ENCODE data around the gene SSTR3. TPM values are rescaled to one million over a fixed set of nuclear protein-coding genes. Genes with fewer than 3 reads are reported as not detected.
"Not testable (repeated sequence)": the region's sequence is repeated elsewhere in the genome, so short reads cannot be mapped to it uniquely, and the experiment has no call there.

Gene SSTR3
- total RNA-seq, 2 experiments from 2014 or later = 3.5 to 3.6 TPM

- Mint-ChIP-seq H3K9me3 (ENCODE audit: insufficient read depth) (no peaks in the 10 kb centered on the region), H3K27me3 (ENCODE audit: low read depth) (peaks cover 6% of the 10 kb centered on the region), H3K4me3 (no peak overlapping the region), H3K4me1 (ENCODE audit: low read depth) (peaks cover 26% of the 10 kb centered on the region), H3K27ac (peak overlapping the region; percentile 68), H3K36me3 (ENCODE audit: low read depth) (peaks cover 15% of the 10 kb centered on the region)
- DNase-seq (no peak), ATAC-seq (peak; percentile 49)
- ChIA-PET POLR2A (interaction anchor here (1.2 kb wide), 1 partner anchor 10 kb away, joined by 5 read pairs; no protein-coding TSS in a partner anchor), CTCF (interaction anchor here (1.2 to 2.5 kb wide), 5 partner anchors 10 to 23 kb away, joined by 3 to 9 read pairs (median 6); no protein-coding TSS in a partner anchor)
Observed at GRCh38 chr22:37176464-37177061, 35.7 kb downstream of the SSTR3 start.

- no peak for DNase-seq
- H3K27ac Mint-ChIP-seq = no peak overlapping the region
- POLR2A ChIA-PET = interaction anchor here (1.1 to 1.4 kb wide), 2 partner anchors 9 to 25 kb away, joined by 3 to 7 read pairs; partner anchors contain the start of gene IL2RB
Observed at GRCh38 chr22:37175414-37176281, 36.6 kb downstream of the SSTR3 start.

GRCh38 chr22:37174964-37175363, 37.3 kb downstream of the SSTR3 start:
- H3K27ac Mint-ChIP-seq = no peak overlapping the region
- H3K4me3 Mint-ChIP-seq = no peak overlapping the region
- no peak for ATAC-seq
- no peak for DNase-seq
- H3K27me3 Mint-ChIP-seq (ENCODE audit: low read depth) = peaks cover 6% of the 10 kb centered on the region
- peaks cover 18% of the 10 kb centered on the region for H3K36me3 Mint-ChIP-seq (ENCODE audit: low read depth)
- CTCF ChIA-PET = interaction anchor here (1.0 to 2.5 kb wide), 2 partner anchors 9 to 25 kb away, joined by 3 to 9 read pairs; no protein-coding TSS in a partner anchor
- POLR2A ChIA-PET = interaction anchor here (1.1 to 1.4 kb wide), 2 partner anchors 8 to 25 kb away, joined by 3 to 7 read pairs; partner anchors contain the start of gene IL2RB
- no peaks in the 10 kb centered on the region for H3K9me3 Mint-ChIP-seq (ENCODE audit: insufficient read depth)
- peaks cover 35% of the 10 kb centered on the region for H3K4me1 Mint-ChIP-seq (ENCODE audit: low read depth)

More at GRCh38 chr22:37175414-37176281, 36.6 kb downstream of the SSTR3 start:
- no peaks in the 10 kb centered on the region for H3K9me3 Mint-ChIP-seq (ENCODE audit: insufficient read depth)
- CTCF ChIA-PET = interaction anchor here (1.0 to 2.5 kb wide), 3 partner anchors 10 to 24 kb away, joined by 3 to 9 read pairs (median 9); no protein-coding TSS in a partner anchor
- no peak for ATAC-seq
- H3K4me3 Mint-ChIP-seq = no peak overlapping the region
- peaks cover 15% of the 10 kb centered on the region for H3K36me3 Mint-ChIP-seq (ENCODE audit: low read depth)
- peaks cover 6% of the 10 kb centered on the region for H3K27me3 Mint-ChIP-seq (ENCODE audit: low read depth)
- peaks cover 28% of the 10 kb centered on the region for H3K4me1 Mint-ChIP-seq (ENCODE audit: low read depth)

- no peaks in the 10 kb centered on the region for H3K9me3 Mint-ChIP-seq (ENCODE audit: insufficient read depth)
- ChIA-PET CTCF (interaction anchor here (2.5 kb wide), 1 partner anchor 26 kb away, joined by 9 read pairs; no protein-coding TSS in a partner anchor), POLR2A (interaction anchor here (0.8 to 1.1 kb wide), 2 partner anchors 52 to 69 kb away, joined by 3 to 4 read pairs; no protein-coding TSS in a partner anchor)
- no peak for DNase-seq
- H3K36me3 Mint-ChIP-seq (ENCODE audit: low read depth) = peaks cover 29% of the 10 kb centered on the region
- no peak for ATAC-seq
- H3K27me3 Mint-ChIP-seq (ENCODE audit: low read depth) = peaks cover 6% of the 10 kb centered on the region
- no peak overlapping the region for H3K4me3 Mint-ChIP-seq
- H3K27ac Mint-ChIP-seq = no peak overlapping the region
- H3K4me1 Mint-ChIP-seq (ENCODE audit: low read depth) = peaks cover 48% of the 10 kb centered on the region
Observed at GRCh38 chr22:37173709-37174108, 38.6 kb downstream of the SSTR3 start.

- Mint-ChIP-seq H3K27me3 (ENCODE audit: low read depth) (peaks cover 5% of the 10 kb centered on the region), H3K27ac (no peak overlapping the region), H3K9me3 (ENCODE audit: insufficient read depth) (no peaks in the 10 kb centered on the region), H3K4me1 (ENCODE audit: low read depth) (peaks cover 58% of the 10 kb centered on the region), H3K4me3 (no peak overlapping the region), H3K36me3 (ENCODE audit: low read depth) (peaks cover 36% of the 10 kb centered on the region)
- CTCF ChIA-PET = interaction anchor here (0.7 to 1.6 kb wide), 6 partner anchors 8 to 27 kb away, joined by 3 to 6 read pairs (median 4); no protein-coding TSS in a partner anchor
- DNase-seq (no peak), ATAC-seq (no peak)
- POLR2A ChIA-PET = interaction anchor here (0.6 to 1.2 kb wide), 2 partner anchors 23 to 1849 kb away, joined by 3 to 4 read pairs; partner anchors contain the start of genes APOBEC3D and IL2RB
Observed at GRCh38 chr22:37172266-37173245, 39.7 kb downstream of the SSTR3 start.

- H3K4me3 Mint-ChIP-seq = no peak overlapping the region
- CTCF ChIA-PET = interaction anchor here (0.7 to 1.6 kb wide), 3 partner anchors 9 to 28 kb away, joined by 3 to 6 read pairs (median 4); no protein-coding TSS in a partner anchor
- no peaks in the 10 kb centered on the region for H3K9me3 Mint-ChIP-seq (ENCODE audit: insufficient read depth)
- ATAC-seq (no peak), DNase-seq (no peak)
- peaks cover 36% of the 10 kb centered on the region for H3K36me3 Mint-ChIP-seq (ENCODE audit: low read depth)
- no peak overlapping the region for H3K27ac Mint-ChIP-seq
- peaks cover 59% of the 10 kb centered on the region for H3K4me1 Mint-ChIP-seq (ENCODE audit: low read depth)
- peaks cover 3% of the 10 kb centered on the region for H3K27me3 Mint-ChIP-seq (ENCODE audit: low read depth)
- POLR2A ChIA-PET = interaction anchor here (0.6 kb wide), 1 partner anchor 1849 kb away, joined by 3 read pairs; the partner anchor contains the start of gene APOBEC3D
Observed at GRCh38 chr22:37171662-37172061, 40.6 kb downstream of the SSTR3 start.

GRCh38 chr22:37170689-37171405, 41.4 kb downstream of the SSTR3 start:
- not testable (repeated sequence) for H3K27ac Mint-ChIP-seq; ATAC-seq; H3K27me3 Mint-ChIP-seq (ENCODE audit: low read depth); H3K9me3 Mint-ChIP-seq (ENCODE audit: insufficient read depth); DNase-seq; H3K4me3 Mint-ChIP-seq
- ChIA-PET CTCF (interaction anchor here (0.7 to 1.2 kb wide), 11 partner anchors 9 to 125 kb away, joined by 3 to 6 read pairs (median 4); partner anchors contain the start of gene IL2RB), POLR2A (interaction anchor here (0.9 kb wide), 1 partner anchor 68 kb away, joined by 3 read pairs; no protein-coding TSS in a partner anchor)
- peaks cover 59% of the 10 kb centered on the region for H3K4me1 Mint-ChIP-seq (ENCODE audit: low read depth)
- peaks cover 36% of the 10 kb centered on the region for H3K36me3 Mint-ChIP-seq (ENCODE audit: low read depth)

GRCh38 chr22:37169947-37170688, 42.2 kb downstream of the SSTR3 start:
- H3K36me3 Mint-ChIP-seq (ENCODE audit: low read depth) = peaks cover 36% of the 10 kb centered on the region
- CTCF ChIA-PET = interaction anchor here (0.6 to 1.2 kb wide), 12 partner anchors 8 to 124 kb away, joined by 3 to 6 read pairs (median 4); partner anchors contain the start of gene IL2RB
- no peak for DNase-seq
- no peak for ATAC-seq
- POLR2A ChIA-PET = interaction anchor here (0.9 kb wide), 1 partner anchor 68 kb away, joined by 3 read pairs; no protein-coding TSS in a partner anchor
- peak overlapping the region; percentile 36 for H3K27ac Mint-ChIP-seq
- peaks cover 64% of the 10 kb centered on the region for H3K4me1 Mint-ChIP-seq (ENCODE audit: low read depth)
- H3K9me3 Mint-ChIP-seq (ENCODE audit: insufficient read depth) = no peaks in the 10 kb centered on the region
- H3K4me3 Mint-ChIP-seq = no peak overlapping the region
- no peaks in the 10 kb centered on the region for H3K27me3 Mint-ChIP-seq (ENCODE audit: low read depth)

GRCh38 chr22:37169406-37169805, 42.9 kb downstream of the SSTR3 start:
- peaks cover 71% of the 10 kb centered on the region for H3K4me1 Mint-ChIP-seq (ENCODE audit: low read depth)
- no peak for DNase-seq
- no peak overlapping the region for H3K4me3 Mint-ChIP-seq
- H3K27me3 Mint-ChIP-seq (ENCODE audit: low read depth) = no peaks in the 10 kb centered on the region
- CTCF ChIA-PET = interaction anchor here (0.6 to 1.2 kb wide), 9 partner anchors 8 to 123 kb away, joined by 3 to 6 read pairs (median 3); partner anchors contain the start of gene IL2RB
- no peaks in the 10 kb centered on the region for H3K9me3 Mint-ChIP-seq (ENCODE audit: insufficient read depth)
- peak overlapping the region; percentile 36 for H3K27ac Mint-ChIP-seq
- POLR2A ChIA-PET = no interaction called here
- H3K36me3 Mint-ChIP-seq (ENCODE audit: low read depth) = peaks cover 32% of the 10 kb centered on the region
- no peak for ATAC-seq
